Hepatocyte (in vitro differentiated cells): Measurements from ENCODE around the gene ADAP1. TPM values are rescaled to one million over a fixed set of nuclear protein-coding genes. Genes with fewer than 3 reads are reported as not detected.
"Not testable (repeated sequence)": the region's sequence is repeated elsewhere in the genome, so short reads cannot be mapped to it uniquely, and the experiment has no call there.

Source experiments
- DNase-seq: peaks from one replicate; pipeline ENCODE4 v3.0.0-alpha.2; 2016; ENCODE audit warnings: low spot score
- H2AFZ ChIP-seq: fragments of 200-600 bp; sonication (generic); 2 replicates; pipeline ENCODE4 v1.6.0; 2016; ENCODE audit warnings: antibody characterized with exemption, mild to moderate bottlenecking
- H3K27ac ChIP-seq: fragments of 200-600 bp; sonication (generic); 2 replicates; pipeline ENCODE4 v1.5.1; 2016; ENCODE audit warnings: mild to moderate bottlenecking
- H3K27me3 ChIP-seq: fragments of 200-600 bp; sonication (generic); 2 replicates; pipeline ENCODE4 v1.6.1; 2016
- H3K36me3 ChIP-seq: fragments of 200-600 bp; sonication (generic); replicated peaks from 2 replicates; pipeline ENCODE4 v1.5.1; 2016; ENCODE audit warnings: low read depth; ENCODE audit not compliant: insufficient read depth
- H3K4me1 ChIP-seq: fragments of 200-600 bp; sonication (generic); 2 replicates; pipeline ENCODE4 v1.5.1; 2016; ENCODE audit warnings: mild to moderate bottlenecking, moderate library complexity; ENCODE audit not compliant: insufficient read depth
- H3K4me2 ChIP-seq: fragments of 200-600 bp; sonication (generic); 2 replicates; pipeline ENCODE4 v1.6.0; 2016
- H3K4me3 ChIP-seq: fragments of 200-600 bp; sonication (generic); 2 replicates; pipeline ENCODE4 v1.5.1; 2016; ENCODE audit warnings: mild to moderate bottlenecking
- H3K79me2 ChIP-seq: fragments of 200-600 bp; sonication (generic); 2 replicates; pipeline ENCODE4 v1.6.0; 2017; ENCODE audit warnings: mild to moderate bottlenecking
- H3K9me2 ChIP-seq: fragments of 200-600 bp; sonication (generic); replicated peaks from 2 replicates; pipeline ENCODE4 v1.6.0; 2017; ENCODE audit warnings: mild to moderate bottlenecking; ENCODE audit not compliant: insufficient read depth
- H3K9me3 ChIP-seq: fragments of 200-600 bp; sonication (generic); 2 replicates; pipeline ENCODE4 v1.5.1; 2016; ENCODE audit warnings: low read depth, mild to moderate bottlenecking
- H4K20me1 ChIP-seq: fragments of 200-600 bp; sonication (generic); 2 replicates; pipeline ENCODE4 v1.6.0; 2016; ENCODE audit warnings: mild to moderate bottlenecking; ENCODE audit not compliant: insufficient read depth, poor library complexity, severe bottlenecking
- EZH2 ChIP-seq: fragments of 200-600 bp; sonication (generic); IDR thresholded peaks from 2 replicates; pipeline ENCODE4 v1.6.1; 2016; ENCODE audit warnings: antibody characterized with exemption, mild to moderate bottlenecking, borderline replicate concordance
- EZH2phosphoT487 ChIP-seq: fragments of 200-600 bp; sonication (generic); IDR thresholded peaks from one replicate; pipeline ENCODE4 v1.6.1; 2018; ENCODE audit warnings: antibody characterized with exemption, mild to moderate bottlenecking, low read depth, moderate library complexity; ENCODE audit not compliant: unreplicated experiment, severe bottlenecking
- WGBS: methylation state at CpG from one replicate; pipeline ENCODE4 v1.1.6; 2016; ENCODE audit warnings: low lambda C conversion rate; ENCODE audit errors: missing lambda C conversion rate; 5-methylcytosine and 5-hydroxymethylcytosine counted together
- polyA plus RNA-seq: library from polyadenylated mRNA; unstranded; fragments of >200 nt; fragmentation: Nextera tagmentation; extraction: Ambion mirVana; gene quantifications from 2 replicates; pipeline ENCODE4 v1.2.1, GENCODE V29; 2016
- total RNA-seq: library from RNA; depleted of rRNA; stranded (reverse); fragments of >200 nt; gene quantifications from 2 replicates; pipeline ENCODE4 v1.2.3, GENCODE V29; 2014
- TF ChIP-seq, protein P1 (sequence below): fragments of 200-600 bp; sonication (generic); IDR thresholded peaks from 2 replicates; pipeline ENCODE4 v1.5.1; 2016; ENCODE audit warnings: antibody characterized with exemption, mild to moderate bottlenecking; ENCODE audit not compliant: poor library complexity

The ADAP1 gene, protein sequence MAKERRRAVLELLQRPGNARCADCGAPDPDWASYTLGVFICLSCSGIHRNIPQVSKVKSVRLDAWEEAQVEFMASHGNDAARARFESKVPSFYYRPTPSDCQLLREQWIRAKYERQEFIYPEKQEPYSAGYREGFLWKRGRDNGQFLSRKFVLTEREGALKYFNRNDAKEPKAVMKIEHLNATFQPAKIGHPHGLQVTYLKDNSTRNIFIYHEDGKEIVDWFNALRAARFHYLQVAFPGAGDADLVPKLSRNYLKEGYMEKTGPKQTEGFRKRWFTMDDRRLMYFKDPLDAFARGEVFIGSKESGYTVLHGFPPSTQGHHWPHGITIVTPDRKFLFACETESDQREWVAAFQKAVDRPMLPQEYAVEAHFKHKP
- 25.8 and 35.7 TPM in 2 replicates for total RNA-seq
- 16.3 and 25.6 TPM in 2 replicates for polyA plus RNA-seq

DNA sequence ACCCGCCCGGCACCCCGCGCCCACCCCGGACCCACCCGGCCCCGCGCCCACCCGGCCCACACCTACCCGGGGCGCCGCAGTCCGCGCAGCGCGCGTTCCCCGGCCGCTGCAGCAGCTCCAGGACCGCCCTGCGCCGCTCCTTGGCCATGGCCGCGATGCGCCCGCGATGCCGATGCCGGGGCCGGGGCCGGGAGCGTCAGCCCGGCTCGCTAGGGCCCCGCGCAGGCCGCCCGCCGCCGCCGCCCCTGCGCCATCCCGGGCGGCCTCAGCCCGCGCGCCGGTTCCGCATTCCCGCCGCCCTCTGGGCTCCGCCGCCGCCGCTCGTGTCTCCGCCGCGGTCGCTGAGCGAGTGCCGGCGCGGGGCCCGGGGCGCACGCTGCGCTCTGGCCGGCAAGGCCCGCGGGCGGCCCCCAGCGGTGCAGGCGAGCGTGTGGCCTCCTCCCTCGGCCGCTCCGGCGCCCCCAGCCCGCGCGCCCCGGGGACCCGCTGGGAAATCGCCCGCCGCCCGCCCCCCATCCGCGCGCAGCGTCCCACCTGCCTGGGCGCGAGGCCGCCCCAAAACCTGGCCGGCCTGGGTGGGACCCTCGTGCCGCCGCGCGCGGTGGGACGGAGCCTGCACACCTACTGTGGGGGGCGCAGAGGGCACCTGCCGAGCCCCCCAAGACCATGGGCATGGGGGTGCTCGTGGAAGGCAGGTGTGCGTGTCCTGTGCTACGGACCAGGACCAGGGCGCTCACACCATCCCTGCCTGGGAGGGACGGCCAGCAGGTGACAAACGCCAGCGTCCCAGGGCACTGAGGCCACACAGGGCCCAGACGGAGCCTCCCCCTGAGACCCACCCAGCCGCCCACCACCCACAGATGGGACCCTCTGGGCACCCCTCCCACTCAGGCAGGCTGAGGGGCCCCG, at the start of gene ADAP1:
Gene ADAP1, minus strand, starts transcription at position 351 of the 909 bp plus-strand sequence. Its CDS starts 203 bp downstream, at position 148.
- Histone ChIP-seq H4K20me1 (no peaks in the 10 kb centered on the region), H3K4me3 (peak within 1 kb of the TSS; percentile 38), H3K4me2 (peak within 1 kb of the TSS; percentile 94), H3K79me2 (peaks cover 2% of the 10 kb centered on the region), H3K9me3 (no peaks in the 10 kb centered on the region), H3K27ac (peak within 1 kb of the TSS; percentile 70), H3K4me1 (no peaks in the 10 kb centered on the region), H2AFZ (no peak within 1 kb of the TSS), H3K27me3 (peaks cover 7% of the 10 kb centered on the region), H3K36me3 (no peaks in the 10 kb centered on the region), H3K9me2 (no peaks in the 10 kb centered on the region)
- WGBS, result 39% methylated on average over 30 of the region's 115 CpGs
- TF ChIP-seq EZH2, result no peak
- no peak for TF ChIP-seq EZH2phosphoT487
- TF ChIP-seq, protein P1, sequence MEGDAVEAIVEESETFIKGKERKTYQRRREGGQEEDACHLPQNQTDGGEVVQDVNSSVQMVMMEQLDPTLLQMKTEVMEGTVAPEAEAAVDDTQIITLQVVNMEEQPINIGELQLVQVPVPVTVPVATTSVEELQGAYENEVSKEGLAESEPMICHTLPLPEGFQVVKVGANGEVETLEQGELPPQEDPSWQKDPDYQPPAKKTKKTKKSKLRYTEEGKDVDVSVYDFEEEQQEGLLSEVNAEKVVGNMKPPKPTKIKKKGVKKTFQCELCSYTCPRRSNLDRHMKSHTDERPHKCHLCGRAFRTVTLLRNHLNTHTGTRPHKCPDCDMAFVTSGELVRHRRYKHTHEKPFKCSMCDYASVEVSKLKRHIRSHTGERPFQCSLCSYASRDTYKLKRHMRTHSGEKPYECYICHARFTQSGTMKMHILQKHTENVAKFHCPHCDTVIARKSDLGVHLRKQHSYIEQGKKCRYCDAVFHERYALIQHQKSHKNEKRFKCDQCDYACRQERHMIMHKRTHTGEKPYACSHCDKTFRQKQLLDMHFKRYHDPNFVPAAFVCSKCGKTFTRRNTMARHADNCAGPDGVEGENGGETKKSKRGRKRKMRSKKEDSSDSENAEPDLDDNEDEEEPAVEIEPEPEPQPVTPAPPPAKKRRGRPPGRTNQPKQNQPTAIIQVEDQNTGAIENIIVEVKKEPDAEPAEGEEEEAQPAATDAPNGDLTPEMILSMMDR, result no peak
- peak; percentile 85 for DNase-seq

DNA sequence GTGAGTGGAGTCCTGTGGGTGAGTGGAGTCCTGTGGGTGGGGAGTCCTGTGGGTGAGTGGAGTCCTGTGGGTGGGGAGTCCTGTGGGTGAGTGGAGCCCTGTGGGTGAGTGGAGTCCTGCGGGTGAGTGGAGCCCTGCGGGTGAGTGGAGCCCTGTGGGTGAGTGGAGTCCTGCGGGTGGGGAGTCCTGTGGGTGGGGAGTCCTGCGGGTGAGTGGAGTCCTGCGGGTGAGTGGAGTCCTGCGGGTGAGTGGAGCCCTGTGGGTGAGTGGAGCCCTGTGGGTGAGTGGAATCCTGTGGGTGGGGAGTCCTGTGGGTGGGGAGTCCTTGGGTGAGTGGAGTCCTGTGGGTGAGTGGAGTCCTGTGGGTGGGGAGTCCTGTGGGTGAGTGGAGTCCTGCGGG, 48.0 kb upstream of the ADAP1 start:
- H3K4me1 ChIP-seq, H3K79me2 ChIP-seq, H3K27ac ChIP-seq, H3K9me3 ChIP-seq, H3K4me3 ChIP-seq, H3K9me2 ChIP-seq, H4K20me1 ChIP-seq, H3K36me3 ChIP-seq, H3K4me2 ChIP-seq, DNase-seq, H2AFZ ChIP-seq, H3K27me3 ChIP-seq: not testable (repeated sequence)
- WGBS, result no CpG with 5 or more reads among the region's 7 CpGs

DNA sequence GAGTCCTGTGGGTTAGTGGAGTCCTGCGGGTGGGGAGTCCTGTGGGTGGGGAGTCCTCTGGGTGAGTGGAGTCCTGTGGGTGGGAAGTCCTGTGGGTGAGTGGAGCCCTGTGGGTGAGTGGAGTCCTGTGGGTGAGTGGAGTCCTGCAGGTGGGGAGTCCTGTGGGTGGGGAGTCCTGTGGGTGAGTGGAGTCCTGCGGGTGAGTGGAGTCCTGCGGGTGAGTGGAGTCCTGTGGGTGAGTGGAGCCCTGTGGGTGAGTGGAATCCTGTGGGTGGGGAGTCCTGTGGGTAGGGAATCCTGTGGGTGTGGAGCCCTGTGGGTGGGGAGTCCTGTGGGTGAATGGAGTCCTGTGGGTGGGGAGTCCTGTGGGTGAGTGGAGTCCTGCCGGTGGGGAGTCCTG, 47.5 kb upstream of the ADAP1 start:
- DNase-seq, H4K20me1 ChIP-seq, H3K9me2 ChIP-seq, H3K27ac ChIP-seq, H3K36me3 ChIP-seq, H3K4me3 ChIP-seq, H3K9me3 ChIP-seq, H3K4me1 ChIP-seq, H3K79me2 ChIP-seq, H2AFZ ChIP-seq, H3K4me2 ChIP-seq, H3K27me3 ChIP-seq: not testable (repeated sequence)
- WGBS, result no CpG with 5 or more reads among the region's 4 CpGs

DNA sequence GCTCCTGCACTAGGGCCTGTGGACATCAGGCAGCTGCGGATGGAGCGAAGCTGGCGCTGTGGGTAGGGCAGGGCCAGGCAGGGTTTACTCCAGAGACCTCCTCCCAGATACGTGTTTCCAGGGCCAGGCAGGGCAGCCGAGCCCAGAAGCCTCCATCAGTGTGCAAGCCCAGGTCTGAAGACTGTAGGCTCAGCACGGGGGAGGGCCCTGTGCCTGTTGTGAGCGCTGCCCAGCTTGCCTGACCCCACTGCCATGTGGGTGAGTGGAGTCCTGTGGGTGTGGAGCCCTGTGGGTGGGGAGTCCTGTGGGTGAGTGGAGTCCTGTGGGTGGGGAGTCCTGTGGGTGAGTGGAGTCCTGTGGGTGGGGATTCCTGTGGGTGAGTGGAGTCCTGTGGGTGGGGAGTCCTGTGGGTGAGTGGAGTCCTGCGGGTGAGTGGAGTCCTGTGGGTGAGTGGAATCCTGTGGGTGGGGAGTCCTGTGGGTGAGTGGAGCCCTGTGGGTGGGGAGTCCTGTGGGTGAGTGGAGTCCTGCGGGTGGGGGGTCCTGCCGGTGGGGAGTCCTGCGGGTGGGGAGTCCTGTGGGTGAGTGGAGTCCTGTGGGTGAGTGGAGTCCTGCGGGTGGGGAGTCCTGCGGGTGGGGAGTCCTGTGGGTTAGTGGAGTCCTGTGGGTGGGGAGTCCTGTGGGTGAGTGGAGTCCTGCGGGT, 46.7 kb upstream of the ADAP1 start:
- H3K9me2 ChIP-seq, H3K4me1 ChIP-seq, H3K27ac ChIP-seq, H3K79me2 ChIP-seq, DNase-seq, H4K20me1 ChIP-seq, H3K4me2 ChIP-seq, H3K9me3 ChIP-seq, H3K4me3 ChIP-seq, H2AFZ ChIP-seq, H3K27me3 ChIP-seq, H3K36me3 ChIP-seq: not testable (repeated sequence)
- 81% methylated on average over 7 of the region's 14 CpGs for WGBS
